ENCODE results near the gene NEDD9.

- TF ChIP-seq CTCF (IDR thresholded peaks at IDR 0.05; ENCODE audit: low read depth, low read length, poor library complexity, severe bottlenecking) (no peak), EZH2phosphoT487 (IDR thresholded peaks at IDR 0.05; ENCODE audit: borderline replicate concordance, low read length) (no peak)
Observed at GRCh38 chr6:11200356-11200755, 32.1 kb downstream of the NEDD9 start.
